ENCODE results near the gene VGF.

VGF gene

DNA sequence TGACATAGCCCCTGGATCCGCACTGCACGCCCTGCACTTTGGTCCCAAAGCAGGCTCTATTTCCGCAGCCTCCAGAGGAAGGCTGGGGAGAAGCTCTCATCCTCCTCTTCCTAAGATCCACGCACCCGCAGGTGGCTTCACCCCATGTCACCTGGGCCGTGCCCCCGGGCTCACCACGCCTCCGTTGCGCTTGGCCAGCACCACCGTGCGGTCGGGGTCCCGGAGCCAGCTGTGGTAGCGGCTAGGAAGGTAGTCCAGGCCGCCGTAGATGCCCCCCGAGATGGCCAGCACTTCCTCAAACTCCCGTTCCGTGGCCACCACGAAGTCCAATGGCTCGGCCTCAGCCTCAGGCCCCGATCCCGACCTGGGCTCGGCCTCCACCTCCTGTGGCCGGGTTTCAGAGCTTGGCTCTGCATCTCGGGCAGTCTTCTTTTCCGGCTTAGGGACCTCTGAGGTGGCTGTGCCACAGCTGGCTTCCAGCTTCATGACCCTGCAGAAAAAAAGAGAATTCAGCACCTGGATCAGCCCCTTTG is 9.0 kb upstream of the VGF start:
- Mint-ChIP-seq H3K4me1 (peaks cover 38 to 59% of the 10 kb centered on the region in 2 donors), H3K27ac (peak overlapping the region; percentile 82), H3K4me3 (peak overlapping the region; percentile 67 to 73), H3K27me3 (peaks cover 85 to 98% of the 10 kb centered on the region in 2 donors), H3K36me3 (peaks cover 10 to 14% of the 10 kb centered on the region in 2 donors), H3K9me3 (peaks cover 0 to 7% of the 10 kb centered on the region in 2 donors)
- peak in 1 of 2 donors; percentile 10 for ATAC-seq (replicated peaks)
- no peak for DNase-seq

DNA sequence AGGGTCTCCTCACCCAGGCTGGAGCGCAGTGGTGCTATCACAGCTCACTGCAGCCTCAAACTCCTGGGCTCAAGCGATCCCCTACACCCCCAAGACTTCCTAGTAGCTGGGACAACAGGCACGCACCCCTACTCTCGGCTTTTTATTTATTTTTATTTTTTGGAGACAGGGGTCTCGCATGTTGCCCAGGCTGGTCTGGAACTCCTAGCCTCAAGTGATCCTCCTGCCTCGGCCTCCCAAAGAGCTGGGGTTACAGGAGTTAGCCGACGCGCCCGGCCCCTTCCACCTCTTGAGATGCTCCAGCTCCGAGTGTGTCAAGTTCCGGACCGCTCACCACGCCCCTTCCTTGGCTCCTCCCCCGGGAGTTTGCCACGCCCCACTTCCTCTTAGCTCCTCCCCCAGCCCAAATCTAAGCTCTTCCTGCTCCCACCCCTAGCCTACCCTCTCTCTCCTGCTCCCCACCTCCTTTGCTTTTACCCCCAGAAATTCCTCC is 8.4 kb upstream of the VGF start:
- H3K27ac Mint-ChIP-seq: peak overlapping the region; percentile 82
- H3K4me1 Mint-ChIP-seq: peaks cover 39 to 59% of the 10 kb centered on the region in 2 donors
- peaks cover 85 to 98% of the 10 kb centered on the region in 2 donors for H3K27me3 Mint-ChIP-seq
- peaks cover 9 to 14% of the 10 kb centered on the region in 2 donors for H3K36me3 Mint-ChIP-seq
- ATAC-seq (replicated peaks): peak; percentile 51 to 60
- DNase-seq: no peak
- peaks cover 0 to 7% of the 10 kb centered on the region in 2 donors for H3K9me3 Mint-ChIP-seq
- peak overlapping the region; percentile 67 to 73 for H3K4me3 Mint-ChIP-seq

DNA sequence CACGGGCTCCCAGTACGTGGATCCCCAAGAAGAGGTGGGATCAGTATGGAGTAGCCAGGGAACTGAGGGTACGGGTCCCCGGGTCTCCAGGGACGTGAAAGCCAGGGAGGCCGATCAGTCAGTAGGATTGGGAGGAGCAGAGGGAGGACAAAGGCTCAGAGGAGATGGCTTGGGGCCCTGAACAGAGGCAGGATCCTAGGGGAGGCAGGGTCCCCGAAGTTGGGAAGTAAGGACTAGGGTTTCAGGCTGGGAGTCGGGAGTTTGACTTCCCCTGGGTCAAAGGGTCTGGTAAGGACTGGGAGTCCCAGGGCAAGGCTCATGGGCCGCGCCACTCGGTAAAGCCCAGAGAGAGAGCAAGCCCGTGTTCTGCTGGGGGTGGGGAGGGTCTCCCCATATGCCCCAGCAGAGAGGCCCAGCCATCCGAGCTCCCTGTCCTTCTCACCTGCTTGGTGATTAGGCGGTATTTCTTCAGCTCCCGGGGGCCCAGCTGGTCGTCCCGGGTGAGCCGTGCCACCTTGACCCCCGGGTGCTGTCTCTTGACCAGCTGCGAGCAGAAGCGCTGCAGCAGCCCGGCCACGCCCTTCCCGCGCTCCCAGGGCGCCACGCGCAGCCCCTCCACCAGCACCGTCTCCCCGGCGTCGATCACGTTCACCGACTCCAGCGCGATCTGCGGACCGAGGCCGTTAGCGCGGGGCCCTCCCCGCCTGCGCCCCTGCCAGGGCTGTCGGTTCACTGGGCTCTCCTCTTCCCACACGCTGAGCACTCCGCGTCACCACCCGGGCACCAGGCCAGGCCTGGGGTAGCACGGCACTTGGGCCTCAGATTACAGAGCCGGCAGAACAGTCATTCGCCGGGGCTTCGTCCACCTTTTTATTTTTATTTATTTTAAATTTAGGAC is 7.7 kb upstream of the VGF start:
- DNase-seq: no peak
- Mint-ChIP-seq H3K4me3 (peak overlapping the region; percentile 58), H3K36me3 (peaks cover 9 to 14% of the 10 kb centered on the region in 2 donors), H3K4me1 (peaks cover 43 to 65% of the 10 kb centered on the region in 2 donors), H3K9me3 (peaks cover 0 to 7% of the 10 kb centered on the region in 2 donors), H3K27me3 (peaks cover 92 to 98% of the 10 kb centered on the region in 2 donors), H3K27ac (peak overlapping the region; percentile 73)
- peak in 1 of 2 donors; percentile 33 for ATAC-seq (replicated peaks)

DNA sequence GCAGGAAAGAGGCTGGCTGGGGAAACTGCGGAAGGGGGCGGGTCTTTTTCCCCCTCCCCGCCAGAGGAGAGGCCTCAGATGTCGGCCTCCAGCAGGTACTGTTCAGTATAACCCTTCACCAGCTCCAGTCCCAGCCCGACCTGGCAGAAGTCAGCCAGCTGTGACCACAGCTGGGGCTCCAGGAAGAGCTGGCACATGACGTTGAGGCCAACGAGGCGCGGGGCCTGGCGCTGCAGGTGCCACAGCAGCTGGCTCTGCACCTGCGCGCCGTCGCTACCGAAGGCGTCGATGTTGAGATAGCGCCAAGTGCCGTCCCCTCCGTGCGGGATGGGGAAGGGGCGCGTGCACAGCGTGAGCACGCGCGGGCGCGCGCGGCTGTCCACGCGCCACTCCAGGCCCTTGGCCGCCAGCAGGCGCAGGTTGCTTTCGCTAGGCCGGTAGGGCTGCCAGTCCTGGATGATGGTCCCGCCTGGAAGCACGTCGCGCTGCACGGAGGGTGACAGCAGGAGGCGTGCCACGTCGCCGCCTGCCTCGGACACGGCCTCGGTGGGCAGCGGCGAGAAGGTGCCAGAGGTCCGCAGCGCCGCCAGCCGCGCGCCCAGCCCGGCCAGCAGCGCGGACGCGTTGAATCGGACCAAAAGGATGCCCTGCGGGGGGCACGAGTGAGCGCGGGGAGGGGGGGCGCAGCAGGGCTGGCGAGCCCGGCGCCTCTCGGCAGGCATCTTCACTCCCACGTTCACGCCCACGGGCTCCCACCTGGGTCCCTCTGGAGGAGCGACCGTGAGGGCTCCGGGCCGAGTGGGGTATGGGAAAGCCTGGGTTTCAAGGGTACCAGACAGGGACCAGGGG is 6.9 kb upstream of the VGF start:
- peaks cover 9 to 14% of the 10 kb centered on the region in 2 donors for H3K36me3 Mint-ChIP-seq
- H3K27me3 Mint-ChIP-seq: peaks cover 93 to 98% of the 10 kb centered on the region in 2 donors
- peaks cover 0 to 7% of the 10 kb centered on the region in 2 donors for H3K9me3 Mint-ChIP-seq
- no peak for DNase-seq
- peak; percentile 54 to 56 for ATAC-seq (replicated peaks)
- peak overlapping the region; percentile 58 to 74 for H3K4me3 Mint-ChIP-seq
- H3K27ac Mint-ChIP-seq: peak overlapping the region; percentile 94
- peaks cover 47 to 72% of the 10 kb centered on the region in 2 donors for H3K4me1 Mint-ChIP-seq

DNA sequence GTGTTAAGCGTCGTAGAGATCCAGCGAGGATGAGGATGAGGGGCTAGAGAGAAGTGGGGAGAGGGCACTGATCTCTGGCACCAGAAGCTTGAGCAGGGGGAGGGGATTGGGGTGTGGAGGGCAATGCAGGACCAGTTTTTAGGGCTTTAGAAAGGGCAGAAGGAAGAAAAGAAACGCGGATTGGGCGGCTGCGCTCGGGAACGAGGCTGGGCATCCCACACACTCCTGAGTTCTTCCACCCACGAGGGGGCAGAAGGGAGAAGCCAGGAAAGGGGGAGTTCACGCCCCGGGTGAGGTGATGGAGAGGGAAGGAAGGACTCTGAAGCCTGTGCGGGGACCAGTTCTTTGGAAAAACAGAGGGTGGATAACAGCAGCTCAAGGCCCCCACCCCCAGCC is 6.1 kb upstream of the VGF start:
- peak overlapping the region; percentile 36 to 74 for H3K4me3 Mint-ChIP-seq
- H3K9me3 Mint-ChIP-seq: peaks cover 0 to 7% of the 10 kb centered on the region in 2 donors
- peaks cover 9 to 14% of the 10 kb centered on the region in 2 donors for H3K36me3 Mint-ChIP-seq
- peaks cover 90 to 100% of the 10 kb centered on the region in 2 donors for H3K27me3 Mint-ChIP-seq
- DNase-seq (no peak), ATAC-seq (replicated peaks) (no peak)
- H3K4me1 Mint-ChIP-seq: peaks cover 51 to 79% of the 10 kb centered on the region in 2 donors
- peak overlapping the region; percentile 94 for H3K27ac Mint-ChIP-seq

DNA sequence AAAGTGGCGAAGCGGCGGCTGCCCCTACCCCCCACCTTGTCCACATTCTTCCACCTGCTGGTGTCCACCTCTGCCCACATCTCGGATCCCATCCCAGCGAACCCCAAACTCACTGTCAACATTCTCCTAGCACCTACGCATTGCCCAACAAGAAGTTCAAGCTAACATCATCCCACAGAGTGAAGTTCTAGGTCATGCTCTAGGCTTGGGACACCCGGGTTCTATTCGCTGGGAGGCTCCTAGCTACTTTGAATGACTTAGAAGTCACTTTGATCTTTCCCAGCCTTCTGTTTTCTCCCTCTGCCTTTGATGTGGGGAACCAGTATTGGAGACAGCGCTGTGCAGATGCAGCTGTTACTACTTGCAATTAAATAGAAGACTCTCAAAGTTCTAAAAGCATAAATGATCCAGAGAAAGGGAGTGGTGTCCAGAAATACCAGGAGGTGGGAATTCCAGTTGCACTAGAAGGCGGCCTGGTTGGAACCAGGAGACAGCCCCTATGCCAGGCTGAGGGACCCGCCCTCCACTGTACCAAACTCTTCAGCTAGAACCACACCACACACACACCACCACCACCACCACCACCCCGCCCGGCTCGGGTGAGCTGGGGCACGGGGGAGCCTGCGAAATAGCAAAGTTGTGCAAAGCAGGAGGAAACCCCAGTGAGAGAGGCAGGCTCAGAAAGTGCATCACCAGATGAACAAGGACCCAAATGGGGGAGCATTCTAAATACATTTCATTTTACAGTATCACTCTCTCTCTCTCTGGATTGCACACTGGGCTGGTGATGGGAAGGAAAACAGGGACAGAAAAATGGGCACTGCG is 5.5 kb upstream of the VGF start:
- H3K4me3 Mint-ChIP-seq: peak overlapping the region; percentile 36 to 74
- no peak for ATAC-seq (replicated peaks)
- no peak for DNase-seq
- peaks cover 0 to 7% of the 10 kb centered on the region in 2 donors for H3K9me3 Mint-ChIP-seq
- H3K4me1 Mint-ChIP-seq: peaks cover 57 to 85% of the 10 kb centered on the region in 2 donors
- H3K27ac Mint-ChIP-seq: peak overlapping the region; percentile 94
- peaks cover 9 to 14% of the 10 kb centered on the region in 2 donors for H3K36me3 Mint-ChIP-seq
- H3K27me3 Mint-ChIP-seq: peaks cover 91 to 100% of the 10 kb centered on the region in 2 donors

DNA sequence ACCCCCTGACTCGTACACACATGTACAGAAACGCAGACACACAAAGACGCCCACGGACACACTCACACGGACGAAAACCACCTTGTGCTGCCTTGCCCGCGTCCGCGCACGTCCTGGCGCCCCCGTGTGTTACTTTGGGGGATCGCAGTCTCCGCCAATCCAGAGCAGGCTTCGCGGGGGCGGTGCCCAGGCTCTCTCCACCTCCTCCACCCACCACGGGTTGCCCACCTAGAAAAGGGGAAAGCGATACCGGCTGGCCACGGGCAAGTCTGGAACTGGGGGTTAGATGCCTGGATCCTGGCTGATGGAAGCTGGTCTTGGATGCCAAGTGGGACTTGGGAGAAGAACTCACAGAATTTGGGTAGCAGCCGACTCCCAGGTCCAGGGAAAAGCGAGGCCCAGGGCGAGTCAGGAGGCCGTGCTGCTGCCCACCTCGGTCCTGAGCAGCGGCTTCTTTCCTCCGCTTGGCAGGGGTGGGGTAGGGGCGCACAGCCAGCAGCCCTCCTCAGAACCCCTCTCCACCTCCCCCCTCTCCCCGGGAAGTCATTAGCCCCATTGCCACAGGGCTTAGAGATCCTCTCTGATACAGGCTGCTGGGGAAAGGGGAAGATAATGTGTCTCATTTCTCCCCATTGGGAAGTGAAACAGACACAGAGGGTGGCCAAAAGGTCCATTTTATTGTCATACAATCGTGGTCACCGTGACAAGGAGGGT is 4.6 kb upstream of the VGF start:
- peak; percentile 34 to 58 for ATAC-seq (replicated peaks)

DNA sequence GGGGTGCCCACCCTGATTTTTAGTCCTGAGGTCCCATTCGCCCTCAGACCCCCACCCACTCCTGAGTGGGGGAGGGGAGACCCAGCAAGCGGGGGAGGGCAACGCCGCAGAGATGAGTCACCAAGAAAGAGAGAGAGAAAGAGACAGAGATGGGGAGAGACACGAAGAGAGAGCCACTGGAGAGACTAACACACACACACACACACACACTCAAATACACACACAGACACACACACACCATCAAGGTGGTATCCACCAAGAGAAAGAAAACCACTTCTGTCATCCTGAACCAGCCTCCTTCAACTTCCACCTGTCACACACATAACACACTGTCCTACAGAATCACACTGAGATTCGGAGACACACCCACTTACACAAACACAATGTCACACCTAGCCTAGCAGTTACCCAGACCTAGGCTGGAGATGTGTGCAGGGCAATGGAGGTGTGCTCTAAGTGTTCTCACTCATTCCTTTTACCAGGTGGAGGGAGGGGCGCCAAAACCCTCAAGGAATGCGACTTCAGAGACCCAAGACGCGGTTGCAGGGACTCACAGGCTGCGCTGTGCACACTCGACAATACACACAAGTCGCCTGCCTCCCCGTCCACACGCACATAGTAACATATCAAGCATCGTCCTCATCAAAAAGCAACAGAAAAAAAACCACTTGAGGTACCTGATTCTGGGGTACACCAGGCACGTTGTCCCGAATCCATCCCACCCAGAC is 3.9 kb upstream of the VGF start:
- H3K27ac Mint-ChIP-seq: peak overlapping the region; percentile 70
- peaks cover 88 to 100% of the 10 kb centered on the region in 2 donors for H3K27me3 Mint-ChIP-seq
- DNase-seq: no peak
- peaks cover 9 to 17% of the 10 kb centered on the region in 2 donors for H3K36me3 Mint-ChIP-seq
- no peak for ATAC-seq (replicated peaks)
- H3K4me3 Mint-ChIP-seq: peak overlapping the region; percentile 17 to 36
- peaks cover 65 to 96% of the 10 kb centered on the region in 2 donors for H3K4me1 Mint-ChIP-seq
- peaks cover 3 to 7% of the 10 kb centered on the region in 2 donors for H3K9me3 Mint-ChIP-seq

More for the DNA sequence above, 4.6 kb upstream of the VGF start:
- Mint-ChIP-seq H3K4me3 (peak overlapping the region; percentile 17 to 36), H3K27ac (peak overlapping the region; percentile 70), H3K36me3 (peaks cover 11 to 18% of the 10 kb centered on the region in 2 donors), H3K27me3 (peaks cover 91 to 100% of the 10 kb centered on the region in 2 donors), H3K4me1 (peaks cover 65 to 93% of the 10 kb centered on the region in 2 donors), H3K9me3 (peaks cover 3 to 10% of the 10 kb centered on the region in 2 donors)
- peak; percentile 65 for DNase-seq

DNA sequence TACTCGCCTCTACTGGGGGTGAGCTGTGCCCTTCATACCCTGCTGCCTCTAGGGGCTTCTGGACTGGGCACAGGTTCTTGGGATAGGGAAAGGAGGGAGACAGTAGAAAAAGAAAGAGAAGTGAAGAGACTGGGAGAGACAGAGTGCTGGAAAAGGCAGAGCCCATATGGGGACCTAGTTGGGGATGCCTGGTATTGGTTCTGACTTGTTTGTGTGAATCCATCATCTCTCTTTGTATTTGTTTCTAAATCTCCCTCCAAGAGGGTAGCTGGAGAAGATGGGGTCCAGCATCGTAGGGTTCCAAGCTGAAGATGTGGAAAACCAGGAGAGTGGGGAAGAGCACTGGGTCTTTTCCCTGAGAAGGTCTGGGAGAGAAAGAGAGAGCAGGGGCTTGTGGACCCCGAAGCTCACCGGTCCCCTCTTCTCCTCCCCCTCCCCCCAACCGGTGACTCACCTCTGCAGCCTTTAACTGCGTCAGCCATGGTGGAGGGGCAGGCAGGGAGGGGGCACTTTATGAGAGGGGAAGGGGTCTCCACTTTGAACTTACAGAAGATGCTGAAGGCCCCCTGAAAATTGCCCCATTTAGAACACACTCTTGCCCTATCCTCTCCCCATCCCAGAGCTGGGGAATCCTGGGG is 3.2 kb upstream of the VGF start:
- H3K27ac Mint-ChIP-seq: peak overlapping the region; percentile 47
- no peak for ATAC-seq (replicated peaks)

DNA sequence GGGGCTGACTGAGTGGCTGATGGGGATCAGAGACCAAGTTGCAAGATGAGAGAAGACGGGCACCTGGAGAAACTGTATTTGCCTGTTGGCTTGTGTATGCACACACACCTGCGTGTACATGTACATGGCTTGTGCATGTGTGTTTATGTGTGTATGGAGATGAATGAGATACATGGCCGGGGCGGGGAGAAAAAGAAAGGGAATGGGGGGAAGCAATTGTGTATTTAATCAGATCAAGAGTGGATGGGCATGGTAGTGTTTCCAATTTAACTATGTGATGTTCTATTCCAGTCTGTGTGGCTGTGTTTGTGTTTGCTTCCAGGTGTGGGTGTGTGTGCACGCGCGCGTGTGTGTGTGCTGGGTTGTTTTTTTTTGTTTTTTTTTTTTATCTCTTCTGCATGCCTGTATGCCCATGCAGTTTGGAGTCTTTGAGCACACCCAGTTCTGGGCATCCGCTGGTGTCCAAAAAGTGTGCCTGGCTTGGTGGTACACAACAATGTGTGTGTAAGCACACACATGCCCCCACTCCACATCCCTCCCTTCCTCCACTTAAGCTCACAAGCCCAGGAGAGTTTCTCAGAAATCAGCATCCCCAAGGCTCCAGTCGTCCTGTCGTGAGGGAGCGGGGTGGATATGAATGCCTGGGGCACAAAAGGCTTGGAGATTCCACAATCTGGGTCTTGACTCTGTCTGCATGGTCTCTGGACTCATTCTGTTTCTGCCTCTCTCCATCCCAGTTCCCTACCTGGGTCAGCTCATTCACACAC is 2.5 kb upstream of the VGF start:
- Mint-ChIP-seq H3K9me3 (peaks cover 2 to 3% of the 10 kb centered on the region in 2 donors), H3K27me3 (peaks cover 74 to 90% of the 10 kb centered on the region in 2 donors), H3K4me1 (peaks cover 56 to 92% of the 10 kb centered on the region in 2 donors), H3K27ac (no peak overlapping the region), H3K36me3 (peaks cover 4 to 12% of the 10 kb centered on the region in 2 donors), H3K4me3 (peak overlapping the region in 1 of 2 donors; percentile 20)
- ATAC-seq (replicated peaks) (no peak), DNase-seq (no peak)

More for the DNA sequence above, 3.2 kb upstream of the VGF start:
- Mint-ChIP-seq H3K4me1 (peaks cover 60 to 96% of the 10 kb centered on the region in 2 donors), H3K9me3 (peaks cover 2 to 3% of the 10 kb centered on the region in 2 donors), H3K4me3 (peak overlapping the region in 1 of 2 donors; percentile 52), H3K36me3 (peaks cover 4 to 12% of the 10 kb centered on the region in 2 donors), H3K27me3 (peaks cover 81 to 97% of the 10 kb centered on the region in 2 donors)
- no peak for DNase-seq

Data from stimulated activated naive B cell treated with anti-CD40 and anti-IgM and Interleukin-4, amounts not matched to agents 10 μg/mL and 1 μg/mL and 100 μg/mL, for 72 hours (primary cell).